Keratinocyte (primary cell): Measurements from ENCODE around the gene SPATA16. TPM values are rescaled to one million over a fixed set of nuclear protein-coding genes. Genes with fewer than 3 reads are reported as not detected.
"Not testable (repeated sequence)": the region's sequence is repeated elsewhere in the genome, so short reads cannot be mapped to it uniquely, and the experiment has no call there.

Experiments used
- DNase-seq: peaks from one replicate; pipeline ENCODE4 v3.0.0-alpha.2; 2011; ENCODE audit warnings: low read depth, missing footprints, low spot score
- FAIRE-seq: peaks from 2 replicates; lab custom pipeline; 2011; peaks lifted over from hg19 to GRCh38; lab: Jason Lieb, UNC
- H2AFZ ChIP-seq: 2 replicates; pipeline ENCODE4 v1.6.0; 2012; ENCODE audit warnings: low read length, control low read depth, inconsistent platforms; ENCODE audit not compliant: control insufficient read depth
- H3K27ac ChIP-seq: 2 replicates; pipeline ENCODE4 v1.5.1; 2011; ENCODE audit warnings: low read length; ENCODE audit not compliant: control insufficient read depth, insufficient read depth
- H3K27me3 ChIP-seq: 3 replicates; pipeline ENCODE4 v1.6.0; 2011; ENCODE audit warnings: low read length; ENCODE audit not compliant: control insufficient read depth, insufficient read depth; ENCODE audit errors: extremely low read depth
- H3K36me3 ChIP-seq, 2 experiments: 2 replicates in 1 of 2; 3 replicates in 1 of 2; pipeline ENCODE4 v1.5.1; 2011; ENCODE audit warnings: low read length in 2 of 2, mild to moderate bottlenecking in 1 of 2; ENCODE audit not compliant: control insufficient read depth in 2 of 2, insufficient read depth in 2 of 2; ENCODE audit errors: extremely low read depth in 1 of 2
- H3K4me1 ChIP-seq: 3 replicates; pipeline ENCODE4 v1.5.1; 2011; ENCODE audit warnings: low read length; ENCODE audit not compliant: control insufficient read depth, insufficient read depth; ENCODE audit errors: extremely low read depth
- H3K4me2 ChIP-seq: 3 replicates; pipeline ENCODE4 v1.6.0; 2011; ENCODE audit warnings: low read depth, low read length; ENCODE audit not compliant: control insufficient read depth, insufficient read depth; ENCODE audit errors: extremely low read depth
- H3K4me3 ChIP-seq, 3 experiments: fragments of 200-600 bp in 1 of 3; sonication (generic) in 1 of 3; 2 replicates in 2 of 3; 3 replicates in 1 of 3; pipeline ENCODE4 v1.5.1; 2011 to 2016; ENCODE audit warnings: low read length in 3 of 3, mild to moderate bottlenecking in 3 of 3, control low read depth in 2 of 3, inconsistent platforms in 1 of 3, low read depth in 1 of 3, mixed read lengths in 1 of 3, mixed run types in 1 of 3, moderate library complexity in 1 of 3; ENCODE audit not compliant: control insufficient read depth in 2 of 3, insufficient read depth in 2 of 3; ENCODE audit errors: extremely low read depth in 1 of 3
- H3K79me2 ChIP-seq: 2 replicates; pipeline ENCODE4 v1.6.0; 2012; ENCODE audit warnings: low read length; ENCODE audit not compliant: control insufficient read depth, insufficient read depth
- H3K9ac ChIP-seq: 3 replicates; pipeline ENCODE4 v1.6.0; 2011; ENCODE audit warnings: low read length; ENCODE audit not compliant: control insufficient read depth, insufficient read depth; ENCODE audit errors: extremely low read depth
- H3K9me1 ChIP-seq: 3 replicates; pipeline ENCODE4 v1.6.0; 2011; ENCODE audit warnings: low read length; ENCODE audit not compliant: control insufficient read depth, insufficient read depth; ENCODE audit errors: extremely low read depth
- H3K9me3 ChIP-seq: 2 replicates; pipeline ENCODE4 v1.5.1; 2012; ENCODE audit warnings: low read depth, low read length; ENCODE audit not compliant: control insufficient read depth
- H4K20me1 ChIP-seq: 3 replicates; pipeline ENCODE4 v1.6.0; 2011; ENCODE audit warnings: low read length; ENCODE audit not compliant: control insufficient read depth, insufficient read depth; ENCODE audit errors: extremely low read depth
- EZH2 ChIP-seq: IDR thresholded peaks from one replicate; pipeline ENCODE4 v1.6.1; 2012; ENCODE audit warnings: inconsistent platforms, mild to moderate bottlenecking, low read length, moderate library complexity
- dilution Hi-C: fragments of 300-500 bp; cut with MboI; formaldehyde crosslinking; loops from one replicate; pipeline ENCODE4 v1.7.0; 2020; ENCODE audit warnings: low sequenced_read_pairs; ENCODE audit not compliant: extremely low pct_ligation_motif_present
- polyA plus RNA-seq, 5 experiments: library from polyadenylated mRNA; depleted of rRNA in 3 of 5; stranded (reverse) in 3 of 5; stranded (forward) in 1 of 5; unstranded in 1 of 5; fragments of >200 nt; gene quantifications; 1 replicate in 1 of 5; 2 replicates in 3 of 5; 3 replicates in 1 of 5; pipeline versions ENCODE4 v1.2.1 to v1.2.3, GENCODE V29; 2011 to 2012; ENCODE audit warnings: missing spikeins in 2 of 5, low read depth in 1 of 5, low replicate concordance in 1 of 5
- TF ChIP-seq, protein P1 (sequence below), 3 experiments: IDR thresholded peaks in 1 of 3; conservative IDR thresholded peaks in 1 of 3; optimal IDR thresholded peaks in 1 of 3; 2 replicates in 2 of 3; 3 replicates in 1 of 3; pipeline versions ENCODE3 to v1.5.1; 2011; ENCODE audit warnings: low read length in 3 of 3, mild to moderate bottlenecking in 3 of 3, moderate library complexity in 2 of 3, control low read depth in 1 of 3, inconsistent platforms in 1 of 3; ENCODE audit not compliant: insufficient read depth in 2 of 3; ENCODE audit errors: extremely low read depth in 1 of 3

The SPATA16 gene
- polyA plus RNA-seq, 1 donor (not counting 4 experiments of a cell fraction or from before 2014, with no cell fraction given): not detected

- dilution Hi-C loops: no loop called here
- no peak for FAIRE-seq
Measured at GRCh38 chr3:172965256-172965655, 175.8 kb downstream of the SPATA16 start.

GRCh38 chr3:172960626-172961182 is 180.3 kb downstream of the SPATA16 start:
- H3K36me3 ChIP-seq, H3K4me3 ChIP-seq, H3K27me3 ChIP-seq, FAIRE-seq, H4K20me1 ChIP-seq, H3K9me1 ChIP-seq, H3K79me2 ChIP-seq, H3K27ac ChIP-seq, DNase-seq, dilution Hi-C loops, H3K4me2 ChIP-seq, H3K9ac ChIP-seq, H3K9me3 ChIP-seq, H3K4me1 ChIP-seq, H2AFZ ChIP-seq: not testable (repeated sequence)

More at GRCh38 chr3:172965256-172965655, 175.8 kb downstream of the SPATA16 start:
- Histone ChIP-seq H3K27me3 (no peaks in the 10 kb centered on the region), H3K4me3 (no peak overlapping the region), H3K4me1 (no peaks in the 10 kb centered on the region), H3K9me3 (no peaks in the 10 kb centered on the region), H3K9ac (no peak overlapping the region), H4K20me1 (no peaks in the 10 kb centered on the region), H3K27ac (no peak overlapping the region), H3K79me2 (no peaks in the 10 kb centered on the region), H3K9me1 (no peaks in the 10 kb centered on the region), H3K4me2 (no peak overlapping the region), H2AFZ (no peak overlapping the region), H3K36me3 (no peaks in the 10 kb centered on the region)
- no peak for DNase-seq
- TF ChIP-seq, protein P1, sequence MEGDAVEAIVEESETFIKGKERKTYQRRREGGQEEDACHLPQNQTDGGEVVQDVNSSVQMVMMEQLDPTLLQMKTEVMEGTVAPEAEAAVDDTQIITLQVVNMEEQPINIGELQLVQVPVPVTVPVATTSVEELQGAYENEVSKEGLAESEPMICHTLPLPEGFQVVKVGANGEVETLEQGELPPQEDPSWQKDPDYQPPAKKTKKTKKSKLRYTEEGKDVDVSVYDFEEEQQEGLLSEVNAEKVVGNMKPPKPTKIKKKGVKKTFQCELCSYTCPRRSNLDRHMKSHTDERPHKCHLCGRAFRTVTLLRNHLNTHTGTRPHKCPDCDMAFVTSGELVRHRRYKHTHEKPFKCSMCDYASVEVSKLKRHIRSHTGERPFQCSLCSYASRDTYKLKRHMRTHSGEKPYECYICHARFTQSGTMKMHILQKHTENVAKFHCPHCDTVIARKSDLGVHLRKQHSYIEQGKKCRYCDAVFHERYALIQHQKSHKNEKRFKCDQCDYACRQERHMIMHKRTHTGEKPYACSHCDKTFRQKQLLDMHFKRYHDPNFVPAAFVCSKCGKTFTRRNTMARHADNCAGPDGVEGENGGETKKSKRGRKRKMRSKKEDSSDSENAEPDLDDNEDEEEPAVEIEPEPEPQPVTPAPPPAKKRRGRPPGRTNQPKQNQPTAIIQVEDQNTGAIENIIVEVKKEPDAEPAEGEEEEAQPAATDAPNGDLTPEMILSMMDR (optimal IDR thresholded peaks at IDR 0.05 in 1 of 3, IDR thresholded peaks at IDR 0.05 in 1 of 3, conservative IDR thresholded peaks at IDR 0.05 in 1 of 3; ENCODE audit: extremely low read depth in 1 of 3, insufficient read depth in 2 of 3, low read length in 3 of 3): no peak
- TF ChIP-seq EZH2: no peak

- no peaks in the 10 kb centered on the region for H3K9me3 ChIP-seq
- no peak overlapping the region for H2AFZ ChIP-seq
- no peak overlapping the region for H3K4me2 ChIP-seq
- H4K20me1 ChIP-seq: no peaks in the 10 kb centered on the region
- TF ChIP-seq, protein P1 (optimal IDR thresholded peaks at IDR 0.05 in 1 of 3, IDR thresholded peaks at IDR 0.05 in 1 of 3, conservative IDR thresholded peaks at IDR 0.05 in 1 of 3; ENCODE audit: extremely low read depth in 1 of 3, insufficient read depth in 2 of 3, low read length in 3 of 3): no peak
- TF ChIP-seq EZH2: no peak
- H3K27ac ChIP-seq: no peak overlapping the region
- no peaks in the 10 kb centered on the region for H3K9me1 ChIP-seq
- FAIRE-seq (no peak), DNase-seq (no peak)
- no peaks in the 10 kb centered on the region for H3K4me1 ChIP-seq
- H3K27me3 ChIP-seq: no peaks in the 10 kb centered on the region
- H3K36me3 ChIP-seq: no peaks in the 10 kb centered on the region
- dilution Hi-C loops: no loop called here
- H3K79me2 ChIP-seq: no peaks in the 10 kb centered on the region
- H3K9ac ChIP-seq: no peak overlapping the region
- H3K4me3 ChIP-seq: no peak overlapping the region
Measured at GRCh38 chr3:172958565-172958964, 182.5 kb downstream of the SPATA16 start.
